GM12891 (cell line): Measurements from ENCODE around the gene FNTB.

Experiments used
- DNase-seq: peaks from one replicate; pipeline ENCODE4 v3.0.0; 2011; ENCODE audit warnings: low spot score; ENCODE audit not compliant: insufficient read length
- FAIRE-seq: peaks from 2 replicates; lab custom pipeline; 2011; peaks lifted over from hg19 to GRCh38; lab: Jason Lieb, UNC
- PAX5 ChIP-seq: IDR thresholded peaks from 2 replicates; pipeline ENCODE4 v1.6.1; 2011; ENCODE audit warnings: low read length, moderate library complexity, mild to moderate bottlenecking; ENCODE audit not compliant: insufficient read depth, severe bottlenecking
- POLR2A ChIP-seq: IDR thresholded peaks from 2 replicates; pipeline ENCODE4 v1.6.1; 2011; ENCODE audit warnings: low read depth, low read length, control low read depth
- POLR2AphosphoS5 ChIP-seq: IDR thresholded peaks from 2 replicates; pipeline ENCODE4 v1.6.1; 2011; ENCODE audit warnings: low read depth, low read length, control low read depth
- POU2F2 ChIP-seq: IDR thresholded peaks from 2 replicates; pipeline ENCODE4 v1.6.1; 2011; ENCODE audit warnings: low read depth, mild to moderate bottlenecking, control low read depth, low read length, moderate library complexity
- SPI1 ChIP-seq: IDR thresholded peaks from 2 replicates; pipeline ENCODE4 v1.6.1; 2011; ENCODE audit warnings: low read depth, low read length, control low read depth
- TAF1 ChIP-seq: IDR thresholded peaks from 2 replicates; pipeline ENCODE4 v1.6.1; 2011; ENCODE audit warnings: low read depth, low read length, control low read depth

Gene FNTB

GRCh38 chr14:65010211-65010931 lies 23.7 kb downstream of the FNTB start:
- FAIRE-seq = no peak
- TF ChIP-seq POLR2AphosphoS5 (no peak), POLR2A (no peak), SPI1 (no peak), POU2F2 (no peak)
- no peak for DNase-seq

DNA sequence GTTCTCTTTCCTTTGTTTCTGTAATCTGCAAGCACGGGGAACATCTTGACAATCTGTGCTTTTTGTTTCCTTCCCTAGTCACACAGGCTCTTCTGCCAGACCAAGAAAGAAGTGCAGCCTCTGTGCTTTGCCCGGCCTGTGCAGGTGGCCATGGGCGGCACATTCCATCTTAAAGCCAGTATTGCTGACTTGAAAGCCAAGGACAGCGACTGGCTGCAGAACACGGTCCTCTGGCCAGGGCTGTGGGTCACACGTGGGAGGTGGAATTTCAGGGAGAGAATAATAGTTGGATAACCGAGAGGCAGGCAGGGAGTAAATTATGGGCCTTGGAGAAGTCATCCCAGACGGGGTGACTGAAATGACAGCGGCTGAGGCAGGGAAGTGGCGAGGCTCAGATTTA lies 24.8 kb downstream of the FNTB start:
- DNase-seq = no peak
- FAIRE-seq = no peak
- TF ChIP-seq POLR2AphosphoS5 (no peak), SPI1 (no peak), POU2F2 (no peak), PAX5 (no peak), TAF1 (no peak), POLR2A (no peak)

DNA sequence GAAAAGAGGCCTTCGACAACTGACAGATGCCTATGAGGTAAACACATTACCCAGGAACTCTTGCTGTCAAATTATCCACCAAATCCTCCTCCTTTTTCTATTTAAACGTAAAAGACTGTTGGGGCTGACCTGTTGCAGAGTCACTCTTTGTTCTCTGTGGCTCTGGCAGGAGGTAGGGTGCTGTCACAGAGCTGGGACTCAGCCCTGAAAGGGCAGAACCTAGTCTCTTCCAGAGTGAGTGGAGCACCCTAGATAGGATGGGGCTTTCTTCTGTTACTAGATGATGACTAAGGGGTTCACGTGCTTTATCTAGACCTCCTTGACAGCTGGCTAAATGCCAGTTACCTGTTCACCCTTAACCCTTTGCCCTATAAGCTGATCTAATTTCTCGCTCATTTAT lies 25.7 kb downstream of the FNTB start:
- no peak for FAIRE-seq
- TF ChIP-seq TAF1 (no peak), POU2F2 (no peak), POLR2AphosphoS5 (no peak), POLR2A (no peak), PAX5 (no peak), SPI1 (no peak)

DNA sequence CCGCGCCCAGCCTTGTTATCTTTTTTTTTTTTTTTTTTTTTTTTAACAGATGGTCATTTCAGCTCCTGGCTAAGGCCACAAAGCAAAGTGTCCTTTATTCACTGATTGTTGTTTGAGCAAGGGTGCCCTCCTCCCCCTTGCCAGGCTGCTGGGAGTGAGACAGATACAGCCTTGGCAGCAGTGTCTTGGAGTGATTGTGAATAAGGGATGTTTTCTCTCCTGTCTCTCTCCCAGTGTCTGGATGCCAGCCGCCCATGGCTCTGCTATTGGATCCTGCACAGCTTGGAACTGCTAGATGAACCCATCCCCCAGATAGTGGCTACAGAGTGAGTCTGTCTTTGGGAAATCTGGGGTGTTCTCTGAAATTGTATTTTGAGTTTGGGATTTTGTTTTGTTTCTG lies 28.7 kb downstream of the FNTB start:
- TF ChIP-seq SPI1 (no peak), POU2F2 (no peak), POLR2AphosphoS5 (no peak), PAX5 (no peak), TAF1 (no peak), POLR2A (no peak)
- FAIRE-seq (no peak), DNase-seq (no peak)

More for the DNA sequence above, 25.7 kb downstream of the FNTB start:
- no peak for DNase-seq

DNA sequence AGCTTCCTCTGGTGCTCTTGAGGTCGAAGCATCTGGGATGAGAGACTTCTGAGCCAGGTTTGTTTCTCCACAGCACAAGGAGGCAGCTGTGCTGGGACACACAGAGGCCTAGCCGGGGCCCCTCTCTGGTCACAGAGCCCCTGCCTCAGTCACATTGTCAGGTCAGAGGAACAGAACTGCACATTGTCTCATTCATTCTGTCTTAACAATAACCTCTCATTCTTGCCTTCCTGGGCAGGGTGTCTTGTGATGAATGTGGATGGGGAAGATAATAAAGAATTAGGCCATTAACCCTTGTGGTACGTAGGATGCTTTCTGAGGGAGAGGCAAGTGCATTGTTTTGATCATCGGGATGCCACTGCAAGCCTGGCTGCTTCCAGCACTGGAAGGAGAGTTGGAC lies 29.8 kb downstream of the FNTB start:
- no peak for DNase-seq
- no peak for TF ChIP-seq POLR2A
- TF ChIP-seq TAF1 = no peak
- no peak for TF ChIP-seq PAX5
- no peak for TF ChIP-seq POU2F2
- no peak for TF ChIP-seq SPI1
- TF ChIP-seq POLR2AphosphoS5 = no peak
- FAIRE-seq = no peak

- FAIRE-seq (peak; percentile 73), DNase-seq (no peak)
- TF ChIP-seq POU2F2 (no peak), POLR2A (no peak), POLR2AphosphoS5 (no peak), SPI1 (no peak), TAF1 (no peak), PAX5 (no peak)
Observed at GRCh38 chr14:65019944-65020566, 33.4 kb downstream of the FNTB start.

DNA sequence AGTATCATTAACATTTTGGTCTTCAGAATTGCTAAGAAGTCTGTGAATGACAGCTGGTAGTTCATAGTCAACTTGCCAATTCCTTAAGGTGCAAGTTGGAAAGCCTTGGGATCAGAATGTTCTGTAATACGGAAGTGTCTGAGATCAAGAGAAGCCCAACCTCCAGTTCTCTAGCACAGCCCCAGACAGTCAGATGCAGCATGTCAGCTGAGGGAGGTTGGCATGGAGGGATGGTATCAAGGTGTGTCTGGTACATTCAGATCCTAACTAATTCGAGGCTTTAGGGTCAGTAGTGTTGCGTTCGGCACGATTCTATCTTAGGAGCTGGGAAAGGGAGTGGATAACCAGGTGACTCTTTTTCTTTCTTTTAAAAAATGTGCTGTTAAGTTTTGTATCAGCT lies 38.3 kb downstream of the FNTB start:
- no peak for TF ChIP-seq PAX5
- no peak for TF ChIP-seq POU2F2
- TF ChIP-seq TAF1 = no peak
- no peak for TF ChIP-seq POLR2A
- TF ChIP-seq POLR2AphosphoS5 = no peak
- TF ChIP-seq SPI1 = no peak
- DNase-seq (no peak), FAIRE-seq (no peak)

GRCh38 chr14:65025818-65026217 lies 39.1 kb downstream of the FNTB start:
- FAIRE-seq (no peak), DNase-seq (no peak)
- TF ChIP-seq TAF1 (no peak), POLR2AphosphoS5 (no peak), PAX5 (no peak), POU2F2 (no peak), SPI1 (no peak), POLR2A (no peak)

GRCh38 chr14:65026526-65026925 lies 39.8 kb downstream of the FNTB start:
- no peak for DNase-seq
- no peak for FAIRE-seq
- no peak for TF ChIP-seq PAX5
- TF ChIP-seq POU2F2 = no peak
- TF ChIP-seq POLR2A = no peak
- no peak for TF ChIP-seq TAF1
- TF ChIP-seq SPI1 = no peak
- no peak for TF ChIP-seq POLR2AphosphoS5
